ENCODE data around the gene RIC1.
"Not testable (repeated sequence)": the region's sequence is repeated elsewhere in the genome, so short reads cannot be mapped to it uniquely, and the experiment has no call there.

RIC1 gene

GRCh38 chr9:5651246-5651645, 22.3 kb downstream of the RIC1 start:
- TF ChIP-seq CTCF (IDR thresholded peaks at IDR 0.05; ENCODE audit: borderline replicate concordance, control extremely low read depth, extremely low read depth, insufficient read depth, missing control alignments), result no peak
- no peak for DNase-seq (ENCODE audit: low spot score)
- in situ Hi-C loops (cut with MboI; ENCODE audit: low sequenced_read_pairs, unreplicated experiment), result no loop called here

GRCh38 chr9:5652821-5653220, 23.9 kb downstream of the RIC1 start:
- no peak for DNase-seq (ENCODE audit: low spot score)
- TF ChIP-seq CTCF (IDR thresholded peaks at IDR 0.05; ENCODE audit: borderline replicate concordance, control extremely low read depth, extremely low read depth, insufficient read depth, missing control alignments), result no peak
- in situ Hi-C loops (cut with MboI; ENCODE audit: low sequenced_read_pairs, unreplicated experiment), result no loop called here

- in situ Hi-C loops (cut with MboI; ENCODE audit: low sequenced_read_pairs, unreplicated experiment); DNase-seq (ENCODE audit: low spot score): not testable (repeated sequence)
Measured at GRCh38 chr9:5662804-5663203, 33.9 kb downstream of the RIC1 start.

GRCh38 chr9:5665059-5665458, 36.2 kb downstream of the RIC1 start:
- no peak for TF ChIP-seq CTCF (IDR thresholded peaks at IDR 0.05; ENCODE audit: borderline replicate concordance, control extremely low read depth, extremely low read depth, insufficient read depth, missing control alignments)
- in situ Hi-C loops (cut with MboI; ENCODE audit: low sequenced_read_pairs, unreplicated experiment), result no loop called here
- DNase-seq (ENCODE audit: low spot score), result no peak

GRCh38 chr9:5667391-5667790, 38.5 kb downstream of the RIC1 start:
- no peak for DNase-seq (ENCODE audit: low spot score)
- no peak for TF ChIP-seq CTCF (IDR thresholded peaks at IDR 0.05; ENCODE audit: borderline replicate concordance, control extremely low read depth, extremely low read depth, insufficient read depth, missing control alignments)
- in situ Hi-C loops (cut with MboI; ENCODE audit: low sequenced_read_pairs, unreplicated experiment), result no loop called here

GRCh38 chr9:5670079-5670478, 41.2 kb downstream of the RIC1 start:
- TF ChIP-seq CTCF (IDR thresholded peaks at IDR 0.05; ENCODE audit: borderline replicate concordance, control extremely low read depth, extremely low read depth, insufficient read depth, missing control alignments), result no peak
- DNase-seq (ENCODE audit: low spot score), result no peak
- in situ Hi-C loops (cut with MboI; ENCODE audit: low sequenced_read_pairs, unreplicated experiment), result no loop called here

- no peak for DNase-seq (ENCODE audit: low spot score)
- in situ Hi-C loops (cut with MboI; ENCODE audit: low sequenced_read_pairs, unreplicated experiment), result no loop called here
- TF ChIP-seq CTCF (IDR thresholded peaks at IDR 0.05; ENCODE audit: borderline replicate concordance, control extremely low read depth, extremely low read depth, insufficient read depth, missing control alignments), result no peak
Measured at GRCh38 chr9:5671711-5672353, 42.9 kb downstream of the RIC1 start.

- DNase-seq (ENCODE audit: low spot score); in situ Hi-C loops (cut with MboI; ENCODE audit: low sequenced_read_pairs, unreplicated experiment): not testable (repeated sequence)
Measured at GRCh38 chr9:5675046-5675445, 46.1 kb downstream of the RIC1 start.

GRCh38 chr9:5683591-5683990, 54.7 kb downstream of the RIC1 start:
- DNase-seq (ENCODE audit: low spot score); in situ Hi-C loops (cut with MboI; ENCODE audit: low sequenced_read_pairs, unreplicated experiment): not testable (repeated sequence)

All from GM13976 (cell line).